NK-92 (cell line): ENCODE measurements around the gene SPDYE2.
"Not testable (repeated sequence)": the region's sequence is repeated elsewhere in the genome, so short reads cannot be mapped to it uniquely, and the experiment has no call there.

ENCODE experiments used
- DNase-seq: peaks from one replicate; lab custom pipeline; 2025; ENCODE audit not compliant: unreplicated experiment; lab: John Stamatoyannopoulos, UW

SPDYE2 gene

DNA sequence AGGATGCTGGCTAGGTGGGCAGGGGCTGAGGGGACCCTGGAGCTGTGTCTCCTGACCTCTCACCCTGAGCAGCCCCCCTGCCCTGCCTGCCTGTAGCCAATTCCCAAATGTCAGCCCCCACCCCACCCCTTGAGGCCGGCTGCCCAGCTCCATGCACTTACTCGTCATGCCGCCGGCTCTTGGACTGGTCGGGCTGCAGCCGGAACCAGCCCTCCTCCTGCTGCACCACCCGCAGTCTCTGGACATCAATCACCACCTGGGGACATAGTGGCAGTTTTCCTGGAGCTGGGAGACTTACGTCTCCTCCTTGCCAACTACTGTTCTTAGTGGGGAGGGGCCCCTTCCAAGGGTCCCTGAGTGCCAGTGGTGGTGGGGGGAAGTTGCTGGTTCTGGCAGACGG lies 48.7 kb downstream of the SPDYE2 start:
- DNase-seq: not testable (repeated sequence)

DNA sequence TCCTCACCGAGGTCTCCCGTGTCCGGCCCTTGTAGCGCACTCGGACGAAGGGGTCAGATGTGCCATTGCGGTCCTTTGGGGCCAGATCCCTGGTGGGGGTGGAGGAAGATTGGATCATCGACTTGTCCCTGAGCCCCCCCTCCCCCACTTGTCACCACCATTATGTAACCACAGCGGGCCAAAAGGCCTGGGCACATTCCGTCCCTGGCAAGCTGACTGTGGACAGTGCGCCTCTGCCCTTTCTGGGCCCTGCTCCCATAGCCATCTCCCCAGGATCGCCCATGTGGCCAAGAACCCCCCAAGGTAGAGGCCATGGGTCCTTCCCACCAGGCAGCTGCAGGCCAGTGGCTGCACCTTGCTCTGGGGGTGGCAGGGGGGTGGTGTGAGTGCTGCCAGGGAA lies 51.3 kb downstream of the SPDYE2 start:
- DNase-seq: not testable (repeated sequence)

DNA sequence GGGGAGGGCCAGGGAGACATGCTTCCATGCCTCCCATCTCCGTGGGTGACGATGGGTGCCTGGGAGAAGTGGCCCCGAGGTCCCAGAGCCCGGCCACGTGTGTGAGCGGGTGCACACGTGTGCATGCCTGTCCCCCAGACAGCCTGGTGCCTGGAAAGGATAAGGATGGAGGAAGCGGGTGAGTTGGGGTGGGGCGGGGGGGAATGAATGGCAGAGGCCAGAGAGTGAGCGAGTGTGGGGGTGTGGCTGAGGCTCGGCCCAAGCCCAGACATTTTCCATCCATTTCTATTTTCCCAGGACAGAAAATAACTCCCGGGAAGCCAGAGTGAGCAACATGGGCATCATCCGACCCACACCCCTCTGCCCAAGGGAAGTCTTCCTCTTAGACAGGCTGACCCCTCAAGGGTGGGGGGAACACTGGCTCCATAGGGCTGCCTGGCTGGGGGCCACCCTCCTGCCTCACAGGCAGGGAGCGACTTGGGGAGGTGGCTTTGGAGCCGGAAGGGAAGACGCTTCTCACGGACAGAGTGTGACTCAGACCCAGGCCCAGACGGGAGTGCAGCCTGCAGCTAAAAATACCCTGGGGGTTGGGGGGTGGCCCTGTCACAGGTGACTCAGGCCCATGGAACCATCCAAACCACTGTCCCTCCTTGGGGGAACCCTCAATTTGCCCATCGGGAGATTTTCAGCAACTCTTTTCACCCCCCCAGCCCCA lies 53.6 kb downstream of the SPDYE2 start:
- not testable (repeated sequence) for DNase-seq

DNA sequence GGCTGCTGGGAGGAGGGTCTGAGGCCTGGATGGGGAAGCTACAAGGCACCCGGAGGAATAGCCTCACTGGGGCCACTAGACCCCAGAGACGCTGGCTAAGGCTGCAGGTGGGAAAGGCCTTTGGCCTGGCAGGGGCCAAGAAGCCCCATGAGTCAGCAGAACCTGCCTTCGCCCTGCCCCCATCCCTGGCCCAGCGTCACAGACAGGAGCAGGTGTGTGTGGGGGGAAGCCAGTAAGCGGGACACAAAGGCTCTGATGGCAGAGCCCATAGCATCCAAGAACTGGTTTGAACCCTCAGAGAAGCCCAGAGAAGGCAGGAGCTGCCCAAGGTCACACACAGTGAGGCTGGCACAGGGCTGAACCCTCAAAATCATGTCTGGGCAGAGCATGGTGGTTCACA lies 55.8 kb downstream of the SPDYE2 start:
- DNase-seq: not testable (repeated sequence)

DNA sequence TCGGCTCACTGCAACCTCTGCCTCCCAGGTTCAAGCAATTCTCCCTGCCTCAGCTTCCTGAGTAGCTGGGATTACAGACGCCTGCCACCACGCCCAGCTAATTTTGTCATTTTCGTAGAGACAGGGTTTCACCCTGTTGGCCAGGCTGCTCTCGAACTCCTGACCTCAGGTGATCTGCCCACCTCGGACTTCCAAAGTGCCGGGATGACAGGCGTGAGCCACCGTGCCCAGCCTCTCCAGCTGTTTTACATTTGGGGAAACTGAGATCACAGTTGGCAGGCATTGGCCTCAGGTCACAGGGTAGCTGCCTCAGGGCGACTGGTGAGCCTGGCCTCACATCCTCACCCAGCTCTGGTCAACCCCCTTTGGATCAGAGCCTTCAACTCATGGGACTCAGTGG lies 58.7 kb downstream of the SPDYE2 start:
- DNase-seq: not testable (repeated sequence)

DNA sequence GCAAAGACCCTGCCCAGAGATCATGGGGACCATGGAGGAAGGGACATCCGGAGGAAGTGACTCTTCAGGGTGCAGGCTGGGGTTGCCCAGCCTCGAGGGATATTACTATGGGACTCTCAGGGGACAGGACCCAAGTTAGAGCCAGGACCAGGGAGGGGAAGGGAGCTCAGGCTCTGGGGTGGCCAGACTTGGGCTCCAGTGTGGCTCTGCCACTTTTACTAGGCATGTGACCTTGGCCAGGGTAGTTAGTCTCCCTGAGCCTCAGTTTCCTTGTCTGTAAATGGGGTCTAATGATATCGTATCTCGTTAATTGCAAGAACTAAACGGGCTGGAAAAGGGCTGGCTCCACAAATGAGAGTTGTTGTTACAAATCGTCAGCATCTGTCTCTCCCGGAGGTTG lies 59.4 kb downstream of the SPDYE2 start:
- not testable (repeated sequence) for DNase-seq

DNA sequence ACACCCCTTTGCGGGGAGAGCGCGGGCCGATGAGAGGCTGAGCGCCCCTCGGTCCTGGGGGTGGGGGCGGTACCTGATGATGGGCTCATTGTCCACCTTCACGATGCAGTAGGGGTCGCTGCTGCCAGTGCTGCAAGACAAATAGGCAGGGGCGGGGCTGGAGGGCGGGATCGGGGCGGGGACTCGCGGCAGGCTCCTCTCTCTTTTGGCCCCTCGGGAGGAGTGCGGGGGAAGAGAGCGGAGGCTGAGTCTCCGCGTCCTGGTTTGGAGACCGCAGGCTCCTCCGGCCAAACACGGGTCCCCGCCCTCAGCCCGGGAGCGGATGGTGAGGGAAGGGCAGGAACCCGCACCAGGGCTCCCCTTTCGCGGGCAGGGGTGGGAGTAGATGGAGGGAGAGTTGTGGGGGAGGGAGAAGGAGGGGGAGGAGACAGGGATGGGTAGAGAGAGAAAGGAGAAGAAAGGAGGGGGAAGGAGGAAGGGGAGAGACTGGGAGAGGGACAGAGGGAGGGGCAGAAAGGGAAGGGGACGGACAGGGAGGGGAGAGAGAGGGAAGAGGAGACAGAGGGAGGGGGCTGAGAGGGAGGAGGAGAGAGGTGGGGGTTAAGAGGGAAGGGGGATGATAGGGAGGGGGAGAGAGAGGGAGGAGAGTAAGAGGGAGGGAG lies 60.1 kb downstream of the SPDYE2 start:
- not testable (repeated sequence) for DNase-seq

DNA sequence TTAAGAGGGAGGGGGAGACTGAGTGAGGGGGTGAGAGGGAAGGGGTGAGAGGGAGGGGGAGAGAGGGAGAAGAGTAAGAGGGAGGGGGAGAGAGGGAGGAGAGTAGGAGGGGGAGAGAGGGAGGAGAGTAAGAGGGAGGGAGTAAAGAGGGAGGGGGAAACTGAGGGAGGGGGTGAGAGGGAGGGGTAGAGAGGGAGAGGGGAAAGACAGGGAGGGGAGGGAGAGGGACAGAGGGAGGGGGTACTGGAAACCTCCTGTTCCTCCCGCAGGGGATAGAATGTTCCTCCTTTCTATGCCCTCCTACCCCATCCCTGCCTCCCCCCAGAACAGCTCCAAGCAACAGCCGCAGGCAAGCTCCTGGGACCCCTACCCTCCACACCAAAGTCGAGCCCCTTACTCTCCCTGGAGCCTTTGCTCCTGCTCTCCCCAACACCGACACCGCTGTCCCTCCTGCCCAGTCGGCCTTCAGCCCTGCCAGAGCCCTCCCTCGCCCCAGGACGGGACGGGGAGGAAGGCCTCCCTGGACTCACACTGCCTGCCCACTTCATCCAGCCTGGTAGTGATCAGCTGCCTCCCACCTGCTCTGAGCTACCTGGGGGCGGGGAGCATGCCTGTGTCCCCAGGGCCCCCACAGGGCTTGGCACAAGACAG lies 60.8 kb downstream of the SPDYE2 start:
- not testable (repeated sequence) for DNase-seq
